GM20000 (cell line): ENCODE measurements around the gene ICOS.

ENCODE experiments used
- DNase-seq: peaks from one replicate; pipeline ENCODE4 v3.0.0; 2012; ENCODE audit warnings: low spot score
- CTCF ChIP-seq: IDR thresholded peaks from 2 replicates; pipeline ENCODE4 v1.5.1; 2012; ENCODE audit warnings: mild to moderate bottlenecking, control low read depth; ENCODE audit errors: extremely low read depth, missing control alignments

ICOS gene

GRCh38 chr2:204008352-204008751 is 71.8 kb downstream of the ICOS start:
- no peak for TF ChIP-seq CTCF
- no peak for DNase-seq

GRCh38 chr2:204010628-204011560 is 74.3 kb downstream of the ICOS start:
- TF ChIP-seq CTCF = no peak
- DNase-seq = no peak
